GM21360 (cell line): ENCODE measurements around the gene GPHN.

Experiments used
- ATAC-seq: cut with Tn5 transposase; IDR thresholded peaks from one replicate; pipeline ENCODE4 v1.9.1; 2021; ENCODE audit warnings: mild to moderate bottlenecking, moderate library complexity; ENCODE audit not compliant: unreplicated experiment

The GPHN gene

DNA sequence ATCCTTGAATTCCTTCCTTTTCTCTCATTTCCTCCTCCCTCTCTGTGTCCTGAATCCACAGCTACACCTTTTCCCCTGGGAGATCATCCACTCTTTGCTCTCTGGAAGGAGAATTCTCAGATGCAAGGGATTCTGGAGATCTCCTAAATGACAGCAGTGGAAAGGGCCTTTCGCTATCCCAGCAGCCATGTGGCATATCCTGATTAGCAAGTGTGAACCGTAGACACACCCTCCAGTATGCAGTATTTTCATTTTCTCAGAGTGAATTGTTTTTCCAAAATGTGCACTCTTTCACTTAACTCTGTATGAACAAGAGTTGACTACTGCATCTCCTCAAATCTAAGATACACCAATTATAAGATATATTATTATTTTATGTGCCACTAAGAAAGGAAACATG lies 687.3 kb downstream of the GPHN start:
- no peak for ATAC-seq

DNA sequence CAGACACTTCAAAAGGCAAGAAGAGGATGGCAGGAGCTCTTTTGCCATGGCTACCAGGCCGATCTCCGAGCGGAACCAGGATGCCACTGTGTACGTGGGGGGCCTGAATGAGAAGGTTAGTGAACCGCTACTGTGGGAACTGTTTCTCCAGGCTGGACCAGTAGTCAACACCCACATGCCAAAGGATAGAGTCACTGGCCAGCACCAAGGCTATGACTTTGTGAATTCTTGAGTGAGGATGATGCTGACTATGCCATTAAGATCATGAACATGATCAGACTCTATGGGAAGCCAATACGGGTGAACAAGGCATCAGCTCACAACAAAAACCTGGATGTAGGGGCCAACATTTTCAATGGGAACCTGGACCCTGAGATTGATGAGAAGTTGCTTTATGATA lies 691.1 kb downstream of the GPHN start:
- no peak for ATAC-seq

DNA sequence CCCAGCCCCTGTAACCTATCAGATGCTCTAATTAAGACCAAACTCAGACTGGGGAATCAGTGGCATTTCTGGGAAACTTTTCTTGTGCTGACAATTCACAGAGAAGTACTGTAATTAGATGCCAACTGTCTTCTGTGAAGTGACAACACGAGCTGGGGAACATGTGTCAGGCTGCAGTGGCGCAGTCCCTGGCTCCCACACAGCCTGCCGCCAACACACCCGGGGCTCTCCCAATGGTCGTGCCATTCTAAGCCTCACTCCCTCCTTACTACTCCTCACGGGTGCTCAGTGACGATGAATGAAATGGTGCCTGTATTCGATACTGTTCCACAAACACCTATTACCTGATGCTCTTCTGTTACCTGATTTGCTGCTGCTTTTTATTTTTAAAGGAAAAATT lies 699.9 kb downstream of the GPHN start:
- ATAC-seq = no peak

DNA sequence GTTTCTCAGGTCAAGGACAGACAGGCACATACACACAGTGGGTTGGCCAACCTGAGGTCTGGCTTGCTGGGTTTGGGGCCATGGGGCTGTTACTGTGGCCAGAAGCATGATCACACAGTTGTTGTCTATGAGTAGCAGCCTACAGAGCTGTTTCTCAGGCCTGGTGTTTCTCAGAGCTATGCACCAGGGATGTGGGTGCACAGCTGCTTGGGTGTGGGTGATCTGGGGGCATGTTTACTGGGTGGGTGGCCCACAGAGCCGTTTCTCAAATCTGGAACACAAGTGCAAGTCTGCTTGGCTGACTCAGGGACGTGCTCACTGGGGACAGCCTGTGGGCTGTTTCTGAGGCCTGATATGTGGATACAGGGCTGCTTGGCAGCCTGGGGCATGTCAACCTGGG lies 710.2 kb downstream of the GPHN start:
- ATAC-seq = no peak

DNA sequence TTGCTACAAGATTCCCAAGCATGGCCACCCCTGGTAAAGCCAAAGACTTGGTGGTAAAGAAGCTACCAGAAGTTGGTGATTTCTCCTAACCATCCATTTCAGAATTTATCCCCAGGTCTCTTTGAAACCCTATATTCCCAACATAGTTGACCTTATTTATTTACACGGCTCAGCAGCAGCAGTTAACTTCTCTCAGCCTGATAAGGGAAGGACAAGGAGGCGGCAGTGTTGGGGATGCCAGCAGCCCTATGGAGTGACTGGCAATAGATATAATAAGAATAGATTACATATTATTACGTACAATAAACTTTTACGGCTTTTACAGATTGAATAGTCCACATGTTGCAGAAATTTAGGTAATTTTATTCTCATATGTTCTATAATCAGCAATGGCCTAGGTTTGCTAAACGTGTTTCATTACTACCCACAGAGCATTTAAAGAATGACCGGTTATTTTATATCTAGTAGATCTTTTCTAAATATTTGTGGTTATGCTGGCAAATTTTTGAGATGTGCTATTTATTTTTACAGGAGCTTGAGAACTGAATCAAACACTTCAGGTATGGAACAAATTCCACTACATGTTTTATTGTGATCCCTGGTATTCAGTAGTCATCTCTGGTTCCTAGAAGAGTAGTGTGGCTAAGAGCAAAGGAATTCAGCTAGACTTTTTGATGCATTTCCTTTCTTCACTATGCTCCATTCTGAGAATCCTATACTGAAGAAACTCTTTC lies 713.5 kb downstream of the GPHN start:
- no peak for ATAC-seq

DNA sequence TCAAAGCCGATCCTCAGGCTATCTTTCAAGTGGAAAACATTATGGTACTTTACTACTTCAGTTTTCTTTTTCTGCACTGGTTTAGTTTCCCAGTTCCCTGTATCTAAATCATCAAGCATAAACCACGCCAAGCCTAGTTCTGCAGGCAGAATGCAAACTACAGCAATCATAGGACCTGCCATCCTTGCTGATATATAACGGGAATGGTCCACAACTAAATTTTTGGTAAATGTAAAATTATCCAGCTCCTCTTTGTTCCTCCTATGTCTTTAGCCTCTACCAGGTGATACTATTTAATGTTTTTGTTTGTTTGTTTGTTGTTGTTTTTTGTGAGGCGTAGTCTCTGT lies 714.0 kb downstream of the GPHN start:
- ATAC-seq = no peak

DNA sequence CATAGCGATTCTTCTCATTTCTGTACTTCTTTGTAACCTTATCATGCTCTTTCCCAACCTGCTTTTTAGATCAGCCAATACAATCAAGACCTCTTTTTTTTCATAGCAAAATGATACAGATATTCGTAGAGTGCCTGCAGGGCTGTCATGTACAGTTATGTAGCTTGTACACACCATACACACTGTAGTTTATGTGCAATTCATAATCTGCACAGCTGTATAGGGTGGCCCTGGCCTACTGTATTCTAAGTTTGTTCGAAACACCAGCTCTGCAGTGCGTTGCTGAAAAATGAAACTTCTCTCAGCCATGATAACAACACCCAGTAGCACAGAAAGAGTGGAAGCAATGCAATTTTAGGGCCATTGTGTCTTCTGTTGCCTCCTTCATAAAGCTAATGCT lies 717.6 kb downstream of the GPHN start:
- ATAC-seq = no peak

DNA sequence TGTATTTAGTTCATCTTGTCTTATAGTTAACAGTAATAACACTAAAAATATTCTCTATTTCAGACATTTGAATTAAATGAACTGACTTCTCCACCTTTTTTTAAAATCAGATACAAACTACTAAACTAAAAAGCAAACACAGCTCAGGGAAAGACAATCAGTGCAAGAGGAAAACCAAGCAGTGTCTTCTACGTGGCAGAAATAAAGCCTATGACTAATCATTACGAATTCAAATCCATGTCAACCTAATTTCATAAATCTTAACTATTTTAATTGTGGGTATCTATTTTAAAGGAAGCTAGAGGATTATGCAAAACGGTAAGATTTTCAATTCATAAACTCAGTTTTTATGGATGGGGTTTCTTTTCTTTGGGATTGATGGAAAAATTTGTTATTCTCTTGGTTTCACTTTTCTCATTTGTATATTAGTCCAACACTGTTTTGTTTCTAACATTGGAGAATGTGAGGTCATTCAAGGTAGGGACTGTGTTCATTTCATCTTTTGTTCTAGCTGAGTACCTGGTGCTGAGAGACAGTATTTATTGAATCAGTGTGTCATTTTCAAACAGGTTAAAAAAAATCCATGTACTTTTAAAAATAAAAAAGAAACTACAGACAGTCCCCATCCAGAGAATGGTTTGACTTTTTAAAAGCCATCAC lies 720.5 kb downstream of the GPHN start:
- ATAC-seq = no peak
